ENCODE results near the gene TENT5A. TPM values are rescaled to one million over a fixed set of nuclear protein-coding genes. Genes with fewer than 3 reads are reported as not detected.

Gene TENT5A
- total and polyA plus RNA-seq, 2 donors (not counting 3 experiments of a cell fraction or from before 2014, with no cell fraction given), result 0.26 to 1.2 TPM

DNA sequence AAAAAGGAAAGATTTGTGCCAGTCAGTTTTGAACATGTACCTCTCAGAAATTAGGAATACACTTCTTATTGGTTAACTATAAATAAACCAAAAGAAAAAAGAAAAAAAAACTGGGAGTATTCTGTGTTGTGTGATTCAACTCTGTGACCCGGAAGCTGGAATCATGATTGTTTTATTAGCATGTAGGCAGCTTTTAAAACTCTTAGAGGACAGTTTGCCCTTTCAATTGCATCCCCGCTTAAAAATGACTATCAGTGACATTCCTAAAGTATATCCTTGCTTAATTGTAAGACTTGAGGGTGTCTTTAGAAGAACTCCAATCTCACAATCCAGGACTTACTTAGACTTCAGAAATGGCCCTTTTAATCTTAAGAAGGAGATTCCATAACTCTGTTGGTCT, 29.1 kb upstream of the TENT5A start:
- intact Hi-C loops (cut with micrococcal nuclease) (no loop called here), dilution Hi-C loops (cut with MboI; ENCODE audit: extremely low pct_ligation_motif_present, low sequenced_read_pairs) (no loop called here)
- Histone ChIP-seq H3K9me1 (replicated peaks; ENCODE audit: control insufficient read depth, extremely low read depth, insufficient read depth, low read length) (peaks cover 2% of the 10 kb centered on the region), H4K20me1 (replicated peaks; ENCODE audit: control insufficient read depth, extremely low read depth, insufficient read depth, low read length) (no peaks in the 10 kb centered on the region), H3K79me2 (ENCODE audit: control insufficient read depth, insufficient read depth, low read length) (no peaks in the 10 kb centered on the region), H3K4me2 (ENCODE audit: insufficient read depth, low read length) (no peak overlapping the region), H3K27me3 (ENCODE audit: control insufficient read depth in 2 of 2, insufficient read depth in 2 of 2, low read length in 2 of 2) (peaks cover 2 to 12% of the 10 kb centered on the region in 2 experiments), H3K36me3 (ENCODE audit: control insufficient read depth in 2 of 2, extremely low read depth in 1 of 2, insufficient read depth in 2 of 2, low read length in 2 of 2) (no peaks in the 10 kb centered on the region), H3K4me1 (ENCODE audit: control insufficient read depth, extremely low read depth, insufficient read depth, low read length) (no peaks in the 10 kb centered on the region), H3K4me3 (replicated peaks in 1 of 3; ENCODE audit: insufficient read depth in 1 of 3, low read depth in 1 of 3, low read length in 3 of 3) (no peak overlapping the region), H3K9me3 (replicated peaks; ENCODE audit: control insufficient read depth, insufficient read depth, low read length) (no peaks in the 10 kb centered on the region), H3K9ac (replicated peaks; ENCODE audit: extremely low read depth, insufficient read depth, low read length) (no peak overlapping the region), H3K27ac (ENCODE audit: insufficient read depth, low read depth, low read length) (no peak overlapping the region), H2AFZ (ENCODE audit: low read depth, low read length) (no peak overlapping the region)
- CTCF ChIA-PET, result no interaction called here
- TF ChIP-seq GATA2 (IDR thresholded peaks at IDR 0.05; ENCODE audit: insufficient read depth, insufficient read length, low read depth, low read length) (no peak), JUN (IDR thresholded peaks at IDR 0.05; ENCODE audit: borderline replicate concordance, insufficient read depth, insufficient read length, low read depth) (no peak), POLR2AphosphoS5 (IDR thresholded peaks at IDR 0.05; ENCODE audit: insufficient read depth, low read depth, low read length) (no peak), FOS (IDR thresholded peaks at IDR 0.05; ENCODE audit: borderline replicate concordance, insufficient read depth, low read length) (no peak)
- no peak for DNase-seq (ENCODE audit: low read depth, low spot score)
- no TSS peak for BruUV-seq (replicated peaks)
- POLR2A ChIA-PET, result no interaction called here
- no peak for FAIRE-seq

DNA sequence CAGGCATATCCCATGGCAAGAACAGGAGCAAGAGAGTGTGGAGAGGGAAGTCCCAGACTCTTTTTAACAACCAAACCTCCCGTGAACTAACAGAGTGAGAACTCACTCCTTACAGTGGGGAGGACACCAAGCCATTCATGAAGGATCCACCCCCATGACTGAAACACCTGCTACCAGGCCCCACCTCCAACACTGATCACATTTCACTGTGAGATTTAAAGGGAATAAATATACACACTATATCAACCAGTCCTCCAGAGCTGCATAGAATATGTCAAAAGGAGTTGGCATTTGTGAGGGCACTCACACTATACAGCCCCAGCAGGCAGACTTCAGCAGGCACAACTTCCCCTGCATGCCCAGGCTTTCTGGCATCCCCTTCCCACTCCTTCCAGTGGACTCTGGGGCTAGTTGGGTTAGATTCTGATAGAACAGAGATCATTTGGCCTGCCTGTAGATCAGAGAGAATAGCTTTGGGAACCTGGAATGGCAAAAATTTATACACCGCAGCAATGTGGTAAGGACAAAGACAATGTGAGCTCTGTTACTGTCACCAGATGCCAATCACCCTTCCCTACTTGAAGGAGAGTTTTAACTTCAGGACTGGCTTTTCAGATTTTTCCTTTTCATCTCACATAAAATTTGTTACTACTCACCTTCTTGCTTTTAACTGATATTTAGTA, 25.2 kb upstream of the TENT5A start:
- no peaks in the 10 kb centered on the region for H3K4me1 ChIP-seq (ENCODE audit: control insufficient read depth, extremely low read depth, insufficient read depth, low read length)
- no peak overlapping the region for H3K4me2 ChIP-seq (ENCODE audit: insufficient read depth, low read length)
- no peaks in the 10 kb centered on the region for H4K20me1 ChIP-seq (replicated peaks; ENCODE audit: control insufficient read depth, extremely low read depth, insufficient read depth, low read length)
- TF ChIP-seq, protein P1, sequence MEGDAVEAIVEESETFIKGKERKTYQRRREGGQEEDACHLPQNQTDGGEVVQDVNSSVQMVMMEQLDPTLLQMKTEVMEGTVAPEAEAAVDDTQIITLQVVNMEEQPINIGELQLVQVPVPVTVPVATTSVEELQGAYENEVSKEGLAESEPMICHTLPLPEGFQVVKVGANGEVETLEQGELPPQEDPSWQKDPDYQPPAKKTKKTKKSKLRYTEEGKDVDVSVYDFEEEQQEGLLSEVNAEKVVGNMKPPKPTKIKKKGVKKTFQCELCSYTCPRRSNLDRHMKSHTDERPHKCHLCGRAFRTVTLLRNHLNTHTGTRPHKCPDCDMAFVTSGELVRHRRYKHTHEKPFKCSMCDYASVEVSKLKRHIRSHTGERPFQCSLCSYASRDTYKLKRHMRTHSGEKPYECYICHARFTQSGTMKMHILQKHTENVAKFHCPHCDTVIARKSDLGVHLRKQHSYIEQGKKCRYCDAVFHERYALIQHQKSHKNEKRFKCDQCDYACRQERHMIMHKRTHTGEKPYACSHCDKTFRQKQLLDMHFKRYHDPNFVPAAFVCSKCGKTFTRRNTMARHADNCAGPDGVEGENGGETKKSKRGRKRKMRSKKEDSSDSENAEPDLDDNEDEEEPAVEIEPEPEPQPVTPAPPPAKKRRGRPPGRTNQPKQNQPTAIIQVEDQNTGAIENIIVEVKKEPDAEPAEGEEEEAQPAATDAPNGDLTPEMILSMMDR (IDR thresholded peaks at IDR 0.05; ENCODE audit: extremely low read depth in 1 of 2, insufficient read depth in 1 of 2, low read depth in 1 of 2, low read length in 2 of 2), result no peak
- no peak for TF ChIP-seq GATA2 (IDR thresholded peaks at IDR 0.05; ENCODE audit: insufficient read depth, insufficient read length, low read depth, low read length)
- TF ChIP-seq, protein P2, sequence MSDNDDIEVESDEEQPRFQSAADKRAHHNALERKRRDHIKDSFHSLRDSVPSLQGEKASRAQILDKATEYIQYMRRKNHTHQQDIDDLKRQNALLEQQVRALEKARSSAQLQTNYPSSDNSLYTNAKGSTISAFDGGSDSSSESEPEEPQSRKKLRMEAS (IDR thresholded peaks at IDR 0.05; ENCODE audit: insufficient read depth, insufficient read length), result no peak
- no peak for TF ChIP-seq POLR2AphosphoS5 (IDR thresholded peaks at IDR 0.05; ENCODE audit: insufficient read depth, low read depth, low read length)
- no peak for TF ChIP-seq POLR2A (IDR thresholded peaks at IDR 0.05; ENCODE audit: low read depth, low read length)
- no peak for TF ChIP-seq FOS (IDR thresholded peaks at IDR 0.05; ENCODE audit: borderline replicate concordance, insufficient read depth, low read length)
- no peak for TF ChIP-seq JUN (IDR thresholded peaks at IDR 0.05; ENCODE audit: borderline replicate concordance, insufficient read depth, insufficient read length, low read depth)
- no peak for TF ChIP-seq EZH2 (IDR thresholded peaks at IDR 0.05; ENCODE audit: borderline replicate concordance, low read depth, low read length, severe bottlenecking)
- no peak for TF ChIP-seq MYC (IDR thresholded peaks at IDR 0.05; ENCODE audit: low read depth, low read length)
- ChIA-PET CTCF (no interaction called here), POLR2A (no interaction called here)
- DNase-seq (ENCODE audit: low read depth, low spot score), result no peak
- FAIRE-seq, result no peak
- H3K4me3 ChIP-seq (replicated peaks in 1 of 3; ENCODE audit: insufficient read depth in 1 of 3, low read depth in 1 of 3, low read length in 3 of 3), result no peak overlapping the region
- H2AFZ ChIP-seq (ENCODE audit: low read depth, low read length), result no peak overlapping the region
- H3K79me2 ChIP-seq (ENCODE audit: control insufficient read depth, insufficient read depth, low read length), result no peaks in the 10 kb centered on the region
- H3K9me3 ChIP-seq (replicated peaks; ENCODE audit: control insufficient read depth, insufficient read depth, low read length), result no peaks in the 10 kb centered on the region
- peaks cover 2% of the 10 kb centered on the region for H3K9me1 ChIP-seq (replicated peaks; ENCODE audit: control insufficient read depth, extremely low read depth, insufficient read depth, low read length)
- dilution Hi-C loops (cut with MboI; ENCODE audit: extremely low pct_ligation_motif_present, low sequenced_read_pairs), result no loop called here
- intact Hi-C loops (cut with micrococcal nuclease), result no loop called here
- H3K9ac ChIP-seq (replicated peaks; ENCODE audit: extremely low read depth, insufficient read depth, low read length), result no peak overlapping the region
- peaks cover 2 to 11% of the 10 kb centered on the region in 2 experiments for H3K27me3 ChIP-seq (ENCODE audit: control insufficient read depth in 2 of 2, insufficient read depth in 2 of 2, low read length in 2 of 2)
- no peak overlapping the region for H3K27ac ChIP-seq (ENCODE audit: insufficient read depth, low read depth, low read length)
- BruUV-seq (replicated peaks), result no TSS peak
- H3K36me3 ChIP-seq (ENCODE audit: control insufficient read depth in 2 of 2, extremely low read depth in 1 of 2, insufficient read depth in 2 of 2, low read length in 2 of 2), result no peaks in the 10 kb centered on the region
